NCI-H226 (cell line): ENCODE measurements around the gene AOC2.

Source experiments
- DNase-seq: peaks from one replicate; pipeline ENCODE4 v3.0.0-alpha.2; 2015

The AOC2 gene

GRCh38 chr17:42844271-42844670 is at the start of gene AOC2:
TSS of gene AOC2 (plus strand) at chr17:42844580. CDS start at chr17:42844627, 47 bp downstream.
- DNase-seq = peak; percentile 48

GRCh38 chr17:42795061-42795460 is 49.3 kb upstream of the AOC2 start:
- DNase-seq = no peak

- no peak for DNase-seq
These were observed 48.9 kb upstream of the AOC2 start for GRCh38 chr17:42795465-42795864.

- no peak for DNase-seq
These were observed 48.2 kb upstream of the AOC2 start for GRCh38 chr17:42796066-42796758.

- DNase-seq = no peak
These were observed 47.0 kb upstream of the AOC2 start for GRCh38 chr17:42797067-42798007.

- DNase-seq = no peak
These were observed 46.4 kb upstream of the AOC2 start for GRCh38 chr17:42798011-42798382.

GRCh38 chr17:42798383-42799380 is 45.7 kb upstream of the AOC2 start, which contains the start of the genes CNTD1 and COA3:
TSS of gene CNTD1 (plus strand) at chr17:42798861. CDS start at chr17:42799068, 207 bp downstream.
TSS of gene COA3 (minus strand) at chr17:42798704. CDS start at chr17:42798681, 23 bp downstream.
- DNase-seq = peak; percentile 89

- DNase-seq = peak; percentile 31
These were observed 41.1 kb upstream of the AOC2 start for GRCh38 chr17:42803074-42803883.

GRCh38 chr17:42804918-42805367 is 39.4 kb upstream of the AOC2 start:
- DNase-seq = no peak

GRCh38 chr17:42806249-42806648 is 38.1 kb upstream of the AOC2 start:
- DNase-seq = no peak

GRCh38 chr17:42809250-42809649 is 35.1 kb upstream of the AOC2 start:
- peak; percentile 92 for DNase-seq

- peak; percentile 98 for DNase-seq
These were observed 29.6 kb upstream of the AOC2 start for GRCh38 chr17:42814633-42815399.

- DNase-seq = peak; percentile 84
These were observed 26.5 kb upstream of the AOC2 start for GRCh38 chr17:42817866-42818265.

GRCh38 chr17:42818379-42818778 is 26.0 kb upstream of the AOC2 start:
- no peak for DNase-seq

- DNase-seq = peak; percentile 49
These were observed 24.3 kb upstream of the AOC2 start for GRCh38 chr17:42819939-42820535.

GRCh38 chr17:42821176-42821575 is 23.2 kb upstream of the AOC2 start:
- DNase-seq = no peak

GRCh38 chr17:42827472-42827871 is 16.9 kb upstream of the AOC2 start:
- DNase-seq = no peak

GRCh38 chr17:42830971-42831370 is 13.4 kb upstream of the AOC2 start:
- no peak for DNase-seq

- no peak for DNase-seq
These were observed 12.0 kb upstream of the AOC2 start for GRCh38 chr17:42832213-42832933.
